NCI-H1048 (cell line): ENCODE measurements around the gene SREBF1.

ENCODE experiments used
- DNase-seq: peaks from one replicate; lab custom pipeline; 2025; lab: John Stamatoyannopoulos, UW

The SREBF1 gene

GRCh38 chr17:17824119-17824782 lies 12.5 kb downstream of the SREBF1 start:
- DNase-seq, result no peak

- DNase-seq, result peak; percentile 63
These were observed 13.2 kb downstream of the SREBF1 start for GRCh38 chr17:17823433-17824118.

- no peak for DNase-seq
These were observed 14.2 kb downstream of the SREBF1 start for GRCh38 chr17:17822616-17823015.

- DNase-seq, result no peak
These were observed 14.6 kb downstream of the SREBF1 start for GRCh38 chr17:17822189-17822588.

GRCh38 chr17:17820463-17821158 lies 16.2 kb downstream of the SREBF1 start:
- no peak for DNase-seq

- no peak for DNase-seq
These were observed 16.7 kb downstream of the SREBF1 start for GRCh38 chr17:17820046-17820445.

- peak; percentile 56 for DNase-seq
These were observed 17.2 kb downstream of the SREBF1 start for GRCh38 chr17:17819561-17819995.

GRCh38 chr17:17819111-17819510 lies 17.7 kb downstream of the SREBF1 start:
- DNase-seq, result no peak

GRCh38 chr17:17818088-17818526 lies 18.7 kb downstream of the SREBF1 start:
- no peak for DNase-seq

GRCh38 chr17:17817552-17817947 lies 19.2 kb downstream of the SREBF1 start:
- no peak for DNase-seq

- DNase-seq, result no peak
These were observed 19.8 kb downstream of the SREBF1 start for GRCh38 chr17:17816831-17817551.

GRCh38 chr17:17816240-17816814 lies 20.5 kb downstream of the SREBF1 start:
- no peak for DNase-seq

- DNase-seq, result no peak
These were observed 21.2 kb downstream of the SREBF1 start for GRCh38 chr17:17815436-17816200.

- no peak for DNase-seq
These were observed 21.8 kb downstream of the SREBF1 start for GRCh38 chr17:17815062-17815406.

- no peak for DNase-seq
These were observed 22.4 kb downstream of the SREBF1 start for GRCh38 chr17:17814162-17815061.

- no peak for DNase-seq
These were observed 23.1 kb downstream of the SREBF1 start for GRCh38 chr17:17813725-17814095.

- no peak for DNase-seq
These were observed 23.6 kb downstream of the SREBF1 start for GRCh38 chr17:17813055-17813724.

- DNase-seq, result no peak
These were observed 24.4 kb downstream of the SREBF1 start for GRCh38 chr17:17812211-17813054.
